Suprapubic skin (tissue), 3 donors: Measurements from ENCODE around the gene DLG3.

Experiments
- EP300 ChIP-seq: sonication (generic); formaldehyde crosslinking; IDR thresholded peaks from one replicate; pipeline ENCODE4 v1.6.1; 2017; ENCODE audit warnings: antibody characterized with exemption
- POLR2A ChIP-seq, 2 donors: fragments of 450-650 bp; IDR thresholded peaks; one replicate each; pipeline ENCODE4 v1.6.1; 2017; ENCODE audit warnings: antibody characterized with exemption in 2 of 2, mild to moderate bottlenecking in 2 of 2, moderate library complexity in 2 of 2
- TF ChIP-seq, protein P1 (sequence below), 2 donors: fragments of 200-600 bp in 1 of 2; fragments of 450-650 bp in 1 of 2; sonication (generic) in 1 of 2; IDR thresholded peaks; one replicate each; pipeline ENCODE4 v1.5.1; 2016 to 2019; ENCODE audit warnings: antibody characterized with exemption in 2 of 2, mild to moderate bottlenecking in 1 of 2, moderate library complexity in 1 of 2

DNA sequence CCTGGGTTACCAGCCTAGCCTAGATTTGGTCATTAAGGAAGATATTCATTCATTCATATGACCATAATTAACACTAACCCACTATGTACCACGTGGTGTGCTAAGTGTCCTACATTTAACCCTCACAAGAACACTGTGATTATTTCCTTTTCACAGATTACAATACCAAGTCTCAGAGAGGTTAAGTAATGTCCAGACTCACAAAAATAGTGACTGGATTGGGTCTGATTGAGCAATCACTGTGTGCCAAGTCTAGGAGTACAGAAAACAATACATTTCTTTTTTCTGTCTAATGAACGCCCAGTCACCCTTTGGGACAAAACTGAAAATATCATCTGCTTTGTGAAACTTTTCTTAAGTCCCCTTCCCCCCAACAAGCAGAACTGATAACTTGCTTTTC is 7.6 kb upstream of the DLG3 start:
- TF ChIP-seq POLR2A (IDR thresholded peaks at IDR 0.05): no peak
- TF ChIP-seq, protein P1, sequence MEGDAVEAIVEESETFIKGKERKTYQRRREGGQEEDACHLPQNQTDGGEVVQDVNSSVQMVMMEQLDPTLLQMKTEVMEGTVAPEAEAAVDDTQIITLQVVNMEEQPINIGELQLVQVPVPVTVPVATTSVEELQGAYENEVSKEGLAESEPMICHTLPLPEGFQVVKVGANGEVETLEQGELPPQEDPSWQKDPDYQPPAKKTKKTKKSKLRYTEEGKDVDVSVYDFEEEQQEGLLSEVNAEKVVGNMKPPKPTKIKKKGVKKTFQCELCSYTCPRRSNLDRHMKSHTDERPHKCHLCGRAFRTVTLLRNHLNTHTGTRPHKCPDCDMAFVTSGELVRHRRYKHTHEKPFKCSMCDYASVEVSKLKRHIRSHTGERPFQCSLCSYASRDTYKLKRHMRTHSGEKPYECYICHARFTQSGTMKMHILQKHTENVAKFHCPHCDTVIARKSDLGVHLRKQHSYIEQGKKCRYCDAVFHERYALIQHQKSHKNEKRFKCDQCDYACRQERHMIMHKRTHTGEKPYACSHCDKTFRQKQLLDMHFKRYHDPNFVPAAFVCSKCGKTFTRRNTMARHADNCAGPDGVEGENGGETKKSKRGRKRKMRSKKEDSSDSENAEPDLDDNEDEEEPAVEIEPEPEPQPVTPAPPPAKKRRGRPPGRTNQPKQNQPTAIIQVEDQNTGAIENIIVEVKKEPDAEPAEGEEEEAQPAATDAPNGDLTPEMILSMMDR (IDR thresholded peaks at IDR 0.05): no peak
- no peak for TF ChIP-seq EP300
